HepG2 (cell line): ENCODE data around the gene DHX8. TPM values are rescaled to one million over a fixed set of nuclear protein-coding genes. Genes with fewer than 3 reads are reported as not detected.

Experiments used
- AFF4 ChIP-seq: sonication (generic); formaldehyde crosslinking; IDR thresholded peaks from 2 replicates; pipeline ENCODE4 v1.4.0; 2020; ENCODE audit warnings: missing genetic modification reagents
- MTA3 ChIP-seq: sonication (generic); formaldehyde crosslinking; IDR thresholded peaks from 2 replicates; pipeline ENCODE4 v1.4.0; 2020; ENCODE audit warnings: missing genetic modification reagents
- MTF2 ChIP-seq: sonication (generic); formaldehyde crosslinking; IDR thresholded peaks from 2 replicates; pipeline ENCODE4 v1.5.0; 2020; ENCODE audit warnings: missing genetic modification reagents, borderline replicate concordance
- SNAPC5 ChIP-seq: sonication (generic); formaldehyde crosslinking; IDR thresholded peaks from 2 replicates; pipeline ENCODE4 v1.8.1; 2023; ENCODE audit warnings: mild to moderate bottlenecking, missing genetic modification reagents, borderline replicate concordance
- SOX6 ChIP-seq, 2 experiments: fragments of 450-650 bp in 1 of 2; sonication (generic) in 1 of 2; formaldehyde crosslinking in 1 of 2; IDR thresholded peaks; 2 replicates each; pipeline versions ENCODE4 v1.4.0 to v1.6.1; 2017 to 2020; ENCODE audit warnings: antibody characterized with exemption in 1 of 2, mild to moderate bottlenecking in 1 of 2, missing genetic modification reagents in 1 of 2
- SP1 ChIP-seq, 2 experiments: fragments of 450-650 bp in 1 of 2; sonication (generic) in 1 of 2; formaldehyde crosslinking in 1 of 2; IDR thresholded peaks; 2 replicates each; pipeline versions ENCODE4 v1.4.0 to v1.6.1; 2016 to 2020; ENCODE audit warnings: missing genetic modification reagents in 1 of 2
- ZNF256 ChIP-seq: sonication (generic); formaldehyde crosslinking; conservative IDR thresholded peaks from 2 replicates; pipeline ENCODE4 v1.4.0; 2020; ENCODE audit warnings: missing genetic modification reagents
- ZNF280D ChIP-seq: sonication (generic); formaldehyde crosslinking; IDR thresholded peaks from 2 replicates; pipeline ENCODE4 v1.5.1; 2020; ENCODE audit warnings: mild to moderate bottlenecking, missing genetic modification reagents
- ZNF431 ChIP-seq: sonication (generic); formaldehyde crosslinking; IDR thresholded peaks from 2 replicates; pipeline ENCODE4 v1.9.0; 2022; ENCODE audit warnings: missing genetic modification reagents, low read depth, mild to moderate bottlenecking, borderline replicate concordance
- ZNF501 ChIP-seq: sonication (generic); formaldehyde crosslinking; IDR thresholded peaks from 2 replicates; pipeline ENCODE4 v1.5.1; 2020; ENCODE audit warnings: mild to moderate bottlenecking, moderate library complexity, missing genetic modification reagents
- ZNF512 ChIP-seq: sonication (generic); formaldehyde crosslinking; IDR thresholded peaks from 2 replicates; pipeline ENCODE4 v1.4.0; 2020; ENCODE audit warnings: mild to moderate bottlenecking, missing genetic modification reagents
- ZNF513 ChIP-seq: sonication (generic); formaldehyde crosslinking; conservative IDR thresholded peaks from 2 replicates; pipeline ENCODE4 v1.5.0; 2020; ENCODE audit warnings: missing genetic modification reagents
- ZNF670 ChIP-seq: sonication (generic); formaldehyde crosslinking; IDR thresholded peaks from 2 replicates; pipeline ENCODE4 v1.8.0; 2022; ENCODE audit warnings: mild to moderate bottlenecking, missing genetic modification reagents, borderline replicate concordance
- ZNF709 ChIP-seq: sonication (generic); formaldehyde crosslinking; IDR thresholded peaks from 2 replicates; pipeline ENCODE4 v1.5.0; 2020; ENCODE audit warnings: mild to moderate bottlenecking, missing genetic modification reagents
- ZNF766 ChIP-seq: sonication (generic); formaldehyde crosslinking; IDR thresholded peaks from 2 replicates; pipeline ENCODE4 v1.5.0; 2020; ENCODE audit warnings: missing genetic modification reagents, borderline replicate concordance
- ZSCAN30 ChIP-seq: sonication (generic); formaldehyde crosslinking; IDR thresholded peaks from 2 replicates; pipeline ENCODE4 v1.5.0; 2020; ENCODE audit warnings: mild to moderate bottlenecking, missing genetic modification reagents
- polyA plus RNA-seq, 8 experiments: library from polyadenylated mRNA; depleted of rRNA in 3 of 8; stranded (reverse) in 7 of 8; unstranded in 1 of 8; fragments of >200 nt; fragmentation: Illumina TruSeq in 4 of 8; extraction: Trizol in 4 of 8; gene quantifications; 2 replicates each; pipeline versions ENCODE4 v1.2.1 to v1.2.3, GENCODE V29; 2011 to 2016; ENCODE audit warnings: low read depth in 4 of 8, missing spikeins in 1 of 8, mixed read lengths in 1 of 8; ENCODE audit not compliant: insufficient read depth in 1 of 8
- total RNA-seq, 5 experiments: library from RNA; depleted of rRNA; stranded (reverse); fragments of >200 nt; fragmentation: Illumina TruSeq; extraction: Trizol; gene quantifications; 2 replicates each; pipeline ENCODE4 v1.2.3, GENCODE V29; 2016; ENCODE audit warnings: low read depth in 1 of 5

Gene DHX8
- total and polyA plus RNA-seq, 2 of the 13 experiments (the other 11 are each of a cell fraction or from before 2014, with no cell fraction given), result 24.8 to 48.9 TPM

GRCh38 chr17:43449470-43450248, 34.1 kb upstream of the DHX8 start (continued):
- TF ChIP-seq MTA3 (CRISPR knock-in tag), result no peak
- no peak for TF ChIP-seq MTF2 (CRISPR knock-in tag)
- TF ChIP-seq SOX6 (IDR thresholded peaks at IDR 0.05), result no peak
- peak; percentile 93 for TF ChIP-seq SOX6 (CRISPR knock-in tag; IDR thresholded peaks at IDR 0.05)
- peak; percentile 80 for TF ChIP-seq ZNF766 (CRISPR knock-in tag)
- no peak; the same call in 1 of the 2 replicates for TF ChIP-seq ZNF513 (CRISPR knock-in tag)
- TF ChIP-seq ZNF512 (CRISPR knock-in tag), result no peak
- peak; percentile 76; the same call in 1 of the 2 replicates for TF ChIP-seq ZNF501 (CRISPR knock-in tag)
- peak; percentile 61 for TF ChIP-seq ZNF280D (CRISPR knock-in tag)
- TF ChIP-seq ZSCAN30 (CRISPR knock-in tag), result no peak
- no peak for TF ChIP-seq ZNF431
- TF ChIP-seq ZNF670, result peak; percentile 91
- 0 out of 2 replicates have a peak, but pooled peaks have one; percentile 57 for TF ChIP-seq ZNF256
- 0 out of 2 replicates have a peak, but pooled peaks have one; percentile 51 for TF ChIP-seq SNAPC5 (CRISPR knock-in tag)
- TF ChIP-seq SP1 (IDR thresholded peaks at IDR 0.05), result no peak
- no peak for TF ChIP-seq SP1 (CRISPR knock-in tag; IDR thresholded peaks at IDR 0.05)
- no peak for TF ChIP-seq ZNF709
- no peak for TF ChIP-seq AFF4
